ENCODE results near the gene LYAR.

GRCh38 chr4:4330794-4331193, 40.8 kb upstream of the LYAR start:
- TF ChIP-seq POLR2A (IDR thresholded peaks at IDR 0.05) (no peak), CTCF (IDR thresholded peaks at IDR 0.05) (no peak)

Data from thyroid gland (tissue), 4 donors.